Measurements from ENCODE around the gene DESI2. TPM values are rescaled to one million over a fixed set of nuclear protein-coding genes. Genes with fewer than 3 reads are reported as not detected.

Gene DESI2
- total RNA-seq, 4 donors from 2014 or later: 22.8 to 33.0 (median 25.3) TPM

DNA sequence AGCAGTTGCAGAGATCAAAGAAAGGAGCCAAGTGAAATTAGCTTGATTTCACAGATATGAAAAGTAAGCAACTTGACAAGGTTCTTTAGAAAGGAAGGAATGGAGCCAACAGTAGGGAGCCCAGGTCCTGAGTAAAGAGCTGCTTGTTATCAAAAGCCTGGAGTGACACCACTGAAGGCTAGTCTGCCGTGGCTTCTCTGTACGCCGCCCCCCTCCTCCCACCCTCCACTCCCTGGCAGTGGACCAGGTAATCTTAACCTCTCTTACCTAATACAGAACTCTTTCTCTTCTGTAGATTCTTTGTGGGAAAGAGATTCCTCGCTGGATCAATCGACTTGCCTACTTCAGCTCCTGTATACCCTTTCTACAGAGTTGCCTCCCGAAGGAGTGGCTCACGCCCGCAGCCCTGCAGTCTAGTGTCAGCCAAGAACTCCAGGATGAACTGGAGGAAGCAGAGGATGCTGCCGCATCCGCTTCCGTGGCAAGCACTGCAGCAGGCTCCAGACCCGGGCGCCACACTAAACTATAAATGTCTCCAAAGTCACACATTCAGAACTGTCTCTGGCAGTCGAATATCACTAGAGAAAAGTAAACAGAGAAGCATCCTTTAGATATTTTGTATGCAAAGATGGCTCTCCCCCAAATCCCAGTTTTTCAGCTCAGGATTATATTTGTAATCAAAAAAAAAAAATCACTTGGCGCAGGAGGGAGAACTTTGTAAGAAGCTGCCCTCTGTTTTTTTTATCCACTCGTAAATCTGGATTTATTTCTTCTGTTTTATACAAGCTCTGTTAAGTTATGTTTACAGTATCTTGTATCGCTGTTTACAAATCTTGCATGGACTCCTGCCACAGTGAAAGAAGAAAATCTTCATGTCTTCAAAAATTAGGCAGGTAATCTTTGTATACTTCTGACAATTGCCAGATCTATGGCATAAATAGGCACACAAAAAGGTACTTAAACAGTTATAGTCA is 52.6 kb downstream of the DESI2 start:
- no peaks in the 10 kb centered on the region for H3K9me3 ChIP-seq
- ATAC-seq (no peak), DNase-seq (no peak)
- intact Hi-C loops (cut with DNase I; ENCODE audit: low total_unique reads): no loop called here
- in situ Hi-C loops (cut with MboI; ENCODE audit: low sequenced_read_pairs in 4 of 4): no loop called here
- TF ChIP-seq CTCF (IDR thresholded peaks at IDR 0.05 in 4 of 5, conservative IDR thresholded peaks at IDR 0.05 in 1 of 5) (no peak), POLR2A (IDR thresholded peaks at IDR 0.05) (no peak)
- H3K27me3 ChIP-seq: no peaks in the 10 kb centered on the region
- no peak overlapping the region for H3K4me3 ChIP-seq
- no peak overlapping the region for H3K27ac ChIP-seq
- peaks cover 0 to 15% of the 10 kb centered on the region in 2 donors for H3K36me3 ChIP-seq
- H3K4me1 ChIP-seq: no peaks in the 10 kb centered on the region

- ATAC-seq: no peak
- H3K27me3 ChIP-seq: no peaks in the 10 kb centered on the region
- no peak for DNase-seq
- no peak overlapping the region for H3K4me3 ChIP-seq
- TF ChIP-seq CTCF (IDR thresholded peaks at IDR 0.05 in 4 of 5, conservative IDR thresholded peaks at IDR 0.05 in 1 of 5) (no peak), POLR2A (IDR thresholded peaks at IDR 0.05) (no peak)
- no peaks in the 10 kb centered on the region for H3K9me3 ChIP-seq
- in situ Hi-C loops (cut with MboI; ENCODE audit: low sequenced_read_pairs in 4 of 4): no loop called here
- H3K4me1 ChIP-seq: no peaks in the 10 kb centered on the region
- peaks cover 0 to 8% of the 10 kb centered on the region in 2 donors for H3K36me3 ChIP-seq
- H3K27ac ChIP-seq: no peak overlapping the region
- intact Hi-C loops (cut with DNase I; ENCODE audit: low total_unique reads): no loop called here
Observed at GRCh38 chr1:244709076-244709475, 56.1 kb downstream of the DESI2 start.

DNA sequence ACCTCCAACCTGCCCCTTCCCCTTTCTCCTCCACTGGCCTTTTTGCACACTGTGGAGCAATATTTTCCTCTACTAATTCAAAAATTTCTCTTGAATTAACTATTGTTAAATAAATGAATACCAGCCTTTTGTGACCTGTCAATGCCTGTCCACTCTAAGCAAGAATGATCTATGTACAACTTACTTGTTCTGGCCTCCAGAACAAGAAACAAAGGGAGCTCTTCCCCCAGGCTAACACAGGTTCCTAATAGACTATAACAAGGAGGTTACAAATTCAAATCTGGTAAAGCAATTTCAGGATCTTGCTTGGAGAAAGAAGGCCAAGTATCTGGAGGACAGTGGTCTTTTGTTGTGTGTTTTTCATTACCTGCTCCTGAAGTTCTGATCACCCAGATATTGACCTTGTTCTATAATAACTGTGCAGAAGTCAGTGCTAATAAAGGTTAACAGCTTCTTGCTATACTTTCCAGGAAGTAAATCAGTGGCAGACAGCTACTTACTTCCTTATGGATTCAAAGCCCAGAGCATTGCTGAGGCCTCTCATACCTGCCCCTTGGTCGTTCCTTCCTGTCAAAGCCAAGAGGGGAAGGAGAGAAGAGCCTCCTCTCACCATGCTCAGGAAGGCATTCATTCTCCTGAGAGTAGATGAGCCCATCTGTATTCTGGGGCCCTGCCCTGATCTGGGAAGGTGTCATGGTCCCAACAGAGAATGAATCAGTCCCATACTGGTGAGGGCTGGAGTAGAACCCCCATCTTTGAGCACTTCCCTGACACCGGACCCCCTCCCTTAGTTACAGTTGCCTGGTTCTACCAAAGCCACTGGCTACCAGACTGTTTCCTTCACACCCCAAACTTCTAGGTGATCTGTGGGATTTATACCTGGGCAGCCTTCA is 56.8 kb downstream of the DESI2 start:
- in situ Hi-C loops (cut with MboI; ENCODE audit: low sequenced_read_pairs in 4 of 4) (no loop called here), intact Hi-C loops (cut with DNase I; ENCODE audit: low total_unique reads) (no loop called here)
- TF ChIP-seq CTCF (IDR thresholded peaks at IDR 0.05 in 4 of 5, conservative IDR thresholded peaks at IDR 0.05 in 1 of 5): no peak
- TF ChIP-seq POLR2A (IDR thresholded peaks at IDR 0.05): no peak
- DNase-seq (no peak), ATAC-seq (no peak)
- Histone ChIP-seq H3K4me1 (no peaks in the 10 kb centered on the region), H3K4me3 (no peak overlapping the region), H3K36me3 (peaks cover 0 to 8% of the 10 kb centered on the region in 2 donors), H3K27me3 (no peaks in the 10 kb centered on the region), H3K9me3 (no peaks in the 10 kb centered on the region), H3K27ac (no peak overlapping the region)

DNA sequence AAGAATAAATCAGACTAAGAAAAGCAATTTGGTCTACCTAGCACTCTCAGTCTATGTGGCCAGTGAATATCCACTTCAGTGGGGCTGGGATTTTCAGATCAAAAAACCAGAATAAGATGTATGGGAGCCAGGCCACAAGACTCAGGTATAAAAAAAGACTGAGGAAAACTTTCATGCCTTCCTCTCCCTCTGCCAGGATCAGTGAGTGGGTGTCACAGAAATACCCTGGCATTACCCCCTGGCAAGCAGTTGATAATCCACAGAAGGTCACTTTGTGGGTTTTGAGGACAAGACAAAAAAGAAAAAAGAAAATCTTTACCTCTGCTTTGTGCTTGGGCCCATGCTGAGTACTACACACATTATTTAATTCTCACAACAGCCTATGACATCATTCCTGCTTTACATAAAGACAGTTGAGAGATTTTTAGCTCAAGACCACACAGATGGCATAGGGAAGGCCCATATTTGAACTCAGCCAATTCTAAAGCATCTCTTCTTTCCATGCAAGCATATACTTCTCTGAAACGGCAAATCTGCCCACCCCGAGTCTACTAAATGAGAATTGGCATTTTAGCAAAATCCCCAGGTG is 57.6 kb downstream of the DESI2 start:
- ATAC-seq (no peak), DNase-seq (no peak)
- in situ Hi-C loops (cut with MboI; ENCODE audit: low sequenced_read_pairs in 4 of 4) (no loop called here), intact Hi-C loops (cut with DNase I; ENCODE audit: low total_unique reads) (no loop called here)
- H3K36me3 ChIP-seq: peaks cover 0 to 6% of the 10 kb centered on the region in 2 donors
- H3K27ac ChIP-seq: no peak overlapping the region
- H3K27me3 ChIP-seq: no peaks in the 10 kb centered on the region
- H3K4me3 ChIP-seq: no peak overlapping the region
- no peak for TF ChIP-seq CTCF (IDR thresholded peaks at IDR 0.05 in 4 of 5, conservative IDR thresholded peaks at IDR 0.05 in 1 of 5)
- TF ChIP-seq POLR2A (IDR thresholded peaks at IDR 0.05): no peak
- H3K9me3 ChIP-seq: no peaks in the 10 kb centered on the region
- no peaks in the 10 kb centered on the region for H3K4me1 ChIP-seq
